Islet precursor cell (in vitro differentiated cells): ENCODE data around the gene SBSN.

Experiments
- DNase-seq: peaks from one replicate; pipeline ENCODE4 v3.0.0-alpha.2; 2018

The SBSN gene

DNA sequence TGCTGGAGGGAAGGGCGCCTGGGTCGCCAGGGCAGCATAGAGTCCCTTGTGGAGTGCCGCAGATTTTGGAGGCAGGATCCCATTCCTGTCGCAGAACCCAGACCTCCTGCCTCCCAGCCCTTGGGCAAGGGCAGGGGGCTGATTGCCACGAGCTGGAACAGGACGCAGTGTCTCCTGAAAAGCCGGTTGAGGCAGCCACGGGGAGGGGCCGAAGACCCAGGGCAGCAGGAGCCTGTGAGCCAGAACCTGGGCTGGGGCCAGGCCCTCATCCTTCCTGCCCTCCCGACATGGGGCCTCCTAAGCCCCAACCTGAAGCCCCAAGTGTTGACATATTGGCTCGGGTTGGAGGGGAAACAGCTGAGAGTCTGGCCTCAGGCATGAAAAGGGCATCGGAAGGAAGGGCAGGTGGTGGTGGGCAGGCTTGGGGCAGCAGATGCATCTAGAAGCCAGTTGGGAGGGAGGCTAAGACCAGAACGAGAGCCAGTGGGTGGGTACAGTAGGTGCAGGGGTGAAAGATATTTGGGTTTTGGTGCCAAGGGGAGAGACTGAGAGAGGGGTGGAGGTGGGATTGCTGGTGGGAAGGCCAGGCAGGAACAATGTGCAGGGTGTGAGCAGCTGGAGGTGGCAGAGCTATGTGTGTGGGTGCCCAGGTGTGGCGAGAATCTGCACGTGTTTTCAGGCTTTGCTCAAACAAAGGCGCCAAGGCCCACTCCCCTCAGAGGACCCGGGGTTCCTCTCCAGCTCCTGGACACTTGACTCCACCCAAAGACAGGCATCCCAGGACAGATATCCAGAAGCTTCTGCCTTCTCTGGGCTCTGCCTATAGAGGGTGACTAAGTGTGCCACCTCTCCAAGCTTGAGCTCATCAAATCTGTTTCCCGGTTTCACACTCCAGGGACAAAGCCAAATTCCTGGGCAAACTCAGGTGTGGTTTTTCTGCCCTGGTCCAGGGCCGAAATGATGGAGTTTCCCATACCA is 1.4 kb upstream of the SBSN start:
- DNase-seq = no peak

DNA sequence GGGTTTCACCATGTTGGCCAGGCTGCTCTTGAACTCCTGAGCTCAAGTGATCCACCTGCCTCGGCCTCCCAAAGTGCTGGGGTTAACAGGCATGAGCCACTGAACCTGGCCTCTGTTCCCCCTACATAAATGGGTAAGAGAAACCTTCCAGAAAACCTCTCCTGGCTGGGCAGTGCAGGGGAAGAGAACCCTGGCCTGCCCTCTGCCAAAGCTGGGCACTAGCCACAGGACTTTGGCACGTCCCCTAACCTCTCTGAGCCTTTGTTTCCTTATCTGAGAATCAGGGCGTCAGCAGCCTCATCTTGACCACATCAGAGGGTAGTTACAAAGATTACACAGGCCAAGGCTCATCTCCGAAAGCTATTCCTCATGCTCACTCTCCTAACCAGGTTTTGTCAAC is 2.2 kb downstream of the SBSN start:
- no peak for DNase-seq

DNA sequence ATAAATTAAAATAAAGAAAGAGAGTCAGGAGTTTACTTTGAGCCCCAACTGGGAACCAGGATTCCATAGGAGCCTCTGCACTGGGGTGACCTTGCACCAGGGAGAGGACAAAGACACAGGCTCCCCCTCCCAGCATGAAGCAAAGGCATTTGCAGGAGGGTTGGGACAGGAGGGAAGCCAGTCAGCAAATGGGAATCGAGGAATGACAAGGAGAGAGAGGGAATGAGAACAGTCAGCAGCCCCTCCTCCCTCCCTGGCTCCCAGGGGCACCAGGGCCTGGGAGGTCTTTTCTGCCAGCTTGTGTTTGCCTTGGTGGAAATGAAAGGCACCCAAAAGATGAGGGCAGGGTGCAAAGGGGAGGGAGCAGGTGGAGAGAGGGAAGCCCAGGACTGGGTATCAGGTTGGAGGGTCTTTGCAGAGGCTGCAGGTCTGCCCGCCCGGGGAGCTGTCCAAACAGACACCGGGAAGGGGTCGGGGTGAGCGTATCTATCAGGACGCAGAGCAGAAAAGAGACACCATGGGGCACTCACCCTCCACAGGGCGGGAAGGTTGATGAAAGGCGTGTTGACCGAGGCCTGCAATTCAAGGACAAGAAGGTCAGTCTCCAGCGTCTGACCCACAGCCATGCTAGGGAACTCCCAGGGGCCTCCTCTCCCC is 3.8 kb downstream of the SBSN start:
- DNase-seq = no peak

DNA sequence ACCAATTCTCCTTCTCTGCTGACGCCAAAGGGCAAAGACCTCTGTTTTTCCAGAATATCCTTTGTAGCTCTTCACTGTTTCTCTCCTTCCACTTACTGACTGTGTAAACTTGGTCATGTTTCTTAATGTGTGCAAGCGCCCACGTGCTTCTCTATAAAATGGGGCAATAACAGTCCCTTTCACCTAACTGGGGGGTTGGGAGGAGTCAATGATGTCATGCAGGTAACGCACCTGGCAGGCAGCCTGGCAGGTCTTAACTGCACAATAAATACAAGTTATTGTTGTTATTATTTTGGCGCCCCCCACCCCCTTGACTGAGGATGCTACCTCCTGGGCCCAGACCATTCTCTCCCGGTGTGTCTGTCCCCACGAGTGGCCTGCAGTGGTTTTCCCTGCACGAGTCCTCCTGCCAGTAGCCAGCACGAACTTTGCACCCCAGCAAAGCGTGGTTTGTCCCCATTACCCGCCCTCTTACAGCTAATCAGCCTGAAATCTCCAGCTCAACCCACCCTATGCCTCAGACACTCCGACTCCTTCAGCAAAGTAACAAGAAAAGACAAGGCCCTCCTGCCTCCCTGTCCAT is 5.3 kb downstream of the SBSN start:
- DNase-seq = no peak

DNA sequence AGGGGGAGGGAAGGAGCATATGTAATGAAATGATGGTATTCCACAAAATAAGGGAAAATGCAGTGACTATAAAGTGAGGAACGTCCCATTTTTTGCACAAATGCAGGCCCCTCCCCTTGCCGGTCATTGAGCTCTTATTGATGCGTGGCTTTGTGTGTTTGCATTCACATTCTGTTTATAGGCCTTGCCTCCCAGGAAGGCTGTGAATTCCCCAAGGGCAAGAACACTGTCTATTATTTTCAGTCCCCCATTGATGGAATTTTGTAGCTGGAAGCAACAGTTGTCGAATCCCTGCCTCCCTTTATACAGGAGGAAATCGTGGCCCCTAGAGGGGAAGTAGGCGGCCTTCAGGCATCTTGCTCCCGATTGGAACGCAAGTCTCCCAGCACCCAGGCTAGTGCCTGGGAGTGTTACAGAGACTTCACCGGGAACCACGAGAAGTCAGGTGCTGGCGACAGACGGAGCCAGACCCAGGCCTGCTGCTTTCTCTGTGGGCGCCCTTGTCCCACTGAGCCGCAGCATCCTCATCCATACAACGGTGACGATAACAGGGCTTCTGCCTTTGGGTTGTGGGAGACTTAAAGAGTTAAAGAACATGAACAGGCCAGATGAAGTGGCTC is 6.9 kb downstream of the SBSN start:
- DNase-seq = no peak

DNA sequence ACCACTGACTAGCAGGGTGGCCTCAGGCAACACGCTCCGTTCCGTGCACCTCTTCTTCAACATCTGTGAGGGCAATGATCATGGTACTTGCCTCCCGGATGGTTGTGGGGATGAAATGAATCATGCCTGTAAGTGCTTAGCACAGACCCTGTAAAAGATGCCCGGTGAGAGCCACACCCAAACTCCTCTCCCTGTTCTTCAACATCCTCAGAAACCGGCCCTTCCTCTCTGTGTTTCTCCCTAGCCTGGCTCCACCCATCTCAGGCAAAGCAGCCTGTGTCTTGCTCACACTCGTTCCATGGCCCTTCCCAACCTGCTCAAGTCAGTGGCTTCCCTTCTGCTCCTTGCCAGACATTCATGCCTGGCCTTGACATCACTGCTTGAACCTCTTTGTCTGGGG is 8.8 kb downstream of the SBSN start:
- peak; percentile 64 for DNase-seq

DNA sequence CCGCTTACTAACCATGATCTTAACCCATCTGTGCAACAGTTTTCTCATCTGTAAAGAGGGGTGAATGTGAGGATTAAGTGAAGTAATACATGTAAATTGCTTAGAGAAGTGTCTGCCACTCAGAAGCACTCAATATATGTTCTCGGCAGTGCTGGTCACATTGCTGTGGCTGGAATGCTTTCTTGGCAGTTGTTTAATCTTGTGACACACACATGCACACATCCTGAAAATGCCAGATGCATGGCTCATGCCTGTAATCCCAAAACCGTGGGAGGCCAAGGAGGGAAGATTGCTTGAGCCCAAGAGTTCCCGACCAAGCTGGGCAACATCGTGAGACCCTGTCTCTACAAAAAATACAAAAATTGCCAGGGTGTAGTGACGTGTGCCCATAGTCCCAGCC is 9.8 kb downstream of the SBSN start:
- DNase-seq = peak; percentile 76

DNA sequence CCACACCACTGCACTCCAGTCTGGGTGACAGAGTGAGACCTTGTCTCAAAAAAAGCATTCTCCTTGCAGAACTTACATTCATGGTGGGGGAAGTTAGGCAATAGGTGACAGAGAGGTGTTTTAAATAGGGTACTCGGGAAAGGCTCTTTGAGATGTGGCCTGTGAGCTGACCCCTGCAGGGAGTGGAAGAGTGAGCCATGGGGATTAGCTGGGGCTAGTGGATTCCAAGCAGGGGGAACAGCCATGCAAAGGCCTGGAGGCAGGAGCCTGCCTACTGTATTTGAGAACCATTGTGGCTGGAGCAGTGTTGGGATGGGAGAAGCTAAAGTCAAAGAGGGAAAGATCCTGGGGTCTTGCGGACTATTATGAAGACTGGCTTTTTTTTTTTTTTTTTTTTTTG is 10.8 kb downstream of the SBSN start:
- no peak for DNase-seq

DNA sequence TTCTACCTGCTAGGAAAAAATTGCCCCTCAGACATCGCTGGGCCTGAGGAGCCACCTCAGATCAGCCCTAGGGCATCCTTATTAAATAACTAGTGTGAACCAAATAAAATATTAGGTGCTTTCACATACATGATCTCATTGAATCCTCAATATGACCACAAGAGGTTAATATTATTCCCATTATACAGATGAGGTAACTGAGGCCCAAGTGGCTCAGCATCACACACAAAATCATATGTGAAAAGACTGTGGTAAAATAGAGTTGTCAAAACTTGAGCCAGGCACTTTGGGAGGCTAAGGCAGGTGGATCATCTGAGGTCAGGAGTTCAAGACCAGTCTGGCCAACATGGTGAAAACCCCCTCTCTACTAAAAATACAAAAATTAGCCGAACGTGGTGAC is 11.8 kb downstream of the SBSN start:
- no peak for DNase-seq

DNA sequence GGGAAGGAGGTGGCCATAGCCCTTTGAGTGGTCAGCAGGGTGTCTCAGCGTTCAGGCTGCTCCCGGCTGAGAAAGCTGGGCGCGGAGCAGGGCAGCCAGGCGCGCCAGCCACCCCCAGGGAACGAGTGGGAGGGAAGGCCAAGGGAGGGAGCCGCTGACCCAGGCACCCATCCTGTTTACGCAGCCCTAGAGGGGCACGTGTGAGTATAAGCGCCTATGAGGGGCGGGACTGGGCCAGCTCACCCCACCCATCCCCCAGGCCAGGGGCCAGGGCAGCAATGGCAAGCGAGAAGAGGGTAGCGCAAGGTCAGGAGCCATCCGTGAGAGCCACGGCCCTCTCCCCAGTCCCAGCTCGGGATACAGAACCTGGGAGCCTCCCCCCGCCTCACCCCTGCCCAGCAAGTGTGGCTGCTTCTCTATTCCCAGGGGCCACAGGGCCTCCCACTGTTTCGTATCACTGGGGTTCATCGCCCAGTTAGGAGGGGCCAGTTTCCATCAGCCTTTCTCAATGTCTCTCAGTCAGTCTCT is 13.8 kb downstream of the SBSN start:
- peak; percentile 61 for DNase-seq

DNA sequence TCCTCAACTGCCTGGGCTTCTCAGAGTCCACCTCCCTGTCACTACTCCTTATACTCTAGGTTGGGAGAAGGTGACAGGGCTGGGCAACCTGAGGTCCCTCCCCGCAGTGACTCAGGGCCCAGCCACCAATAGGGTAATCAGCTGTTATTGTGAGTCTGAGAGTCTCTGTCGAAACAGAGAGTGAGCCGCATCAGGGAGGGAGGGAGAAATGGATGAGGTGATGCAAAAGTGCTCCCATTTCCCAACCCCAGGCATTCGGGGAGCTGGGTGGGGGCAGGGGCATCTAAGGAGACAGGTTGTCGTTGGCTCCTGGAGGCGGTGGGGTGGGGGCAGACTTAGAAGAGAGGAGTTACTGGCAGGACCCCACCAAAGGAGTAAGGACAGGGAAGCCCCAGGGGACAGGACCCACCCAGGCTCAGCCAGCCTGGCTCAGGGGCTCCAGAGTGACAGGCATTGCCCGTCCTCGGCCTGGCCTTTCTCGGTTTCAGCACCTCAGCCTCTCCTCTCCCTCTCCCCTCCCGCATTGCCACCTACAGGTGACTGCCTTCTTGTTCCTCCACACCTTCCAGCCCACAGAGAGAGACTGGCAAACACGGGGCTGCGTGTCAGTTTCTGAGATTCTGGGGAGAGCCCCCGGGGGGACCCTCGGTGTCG is 14.4 kb downstream of the SBSN start, which contains the start of gene DMKN:
Gene DMKN, minus strand, starts transcription at position 22 of the 654 bp plus-strand sequence. CDS start 174 bp downstream, outside the sequence.
- peak; percentile 65 for DNase-seq

DNA sequence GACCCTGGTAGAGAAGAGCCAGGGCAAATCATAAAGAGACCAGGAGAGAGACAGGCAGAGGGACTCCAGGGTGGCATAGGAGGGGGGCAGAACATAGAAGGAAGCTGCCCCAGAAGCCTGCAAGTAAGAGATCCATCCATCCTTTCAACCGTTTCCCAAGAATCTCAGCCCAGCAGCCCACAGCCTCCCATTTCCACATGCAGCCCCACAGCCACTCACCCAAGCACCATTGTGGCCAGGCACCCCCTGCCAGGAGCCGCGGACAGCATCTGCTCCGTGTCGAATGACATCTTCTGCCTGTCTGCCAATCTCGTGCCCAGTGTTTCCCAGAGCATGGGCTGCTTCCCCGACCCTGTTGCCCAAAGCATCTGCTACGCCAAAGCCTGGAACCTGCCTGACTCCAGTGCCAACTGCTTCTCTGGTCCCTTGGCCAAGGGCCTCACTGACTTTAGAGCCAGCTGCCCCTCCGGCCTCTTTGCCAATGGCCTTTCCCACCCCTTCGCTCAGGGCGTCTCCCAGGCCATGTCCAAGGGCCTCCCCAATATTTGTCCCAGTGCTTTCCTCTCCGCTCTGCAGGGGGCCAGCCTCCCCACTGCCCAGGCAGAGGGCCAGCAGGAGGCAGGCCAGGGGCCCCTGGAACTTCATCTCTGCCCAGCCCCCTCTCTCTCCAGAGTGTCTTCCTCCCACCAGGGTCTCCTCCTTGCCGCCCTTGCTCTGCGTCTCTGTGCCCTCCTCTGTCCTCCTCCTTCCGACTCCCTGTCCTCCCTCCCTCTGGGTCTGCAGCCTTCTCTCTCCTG is 15.1 kb downstream of the SBSN start:
- DNase-seq = no peak

DNA sequence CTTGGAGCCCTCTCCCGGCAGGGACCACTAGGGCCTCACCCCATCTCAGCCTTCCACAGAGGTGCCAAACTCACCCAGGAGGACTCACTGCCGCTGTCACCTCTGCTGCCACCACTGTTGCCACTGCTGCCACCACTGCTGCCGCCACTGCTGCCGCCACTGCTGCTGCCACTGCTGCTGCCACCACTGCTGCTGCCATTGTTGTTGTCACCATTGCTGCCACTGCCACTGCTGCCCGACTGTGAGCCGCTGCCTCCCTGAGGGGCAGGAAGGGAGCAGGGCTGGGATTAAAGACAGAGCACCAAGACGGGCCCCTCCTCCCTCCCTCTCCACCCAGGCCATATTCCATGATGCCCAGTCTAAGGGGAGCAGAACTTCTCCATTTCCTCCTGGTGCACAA is 16.8 kb downstream of the SBSN start:
- no peak for DNase-seq

DNA sequence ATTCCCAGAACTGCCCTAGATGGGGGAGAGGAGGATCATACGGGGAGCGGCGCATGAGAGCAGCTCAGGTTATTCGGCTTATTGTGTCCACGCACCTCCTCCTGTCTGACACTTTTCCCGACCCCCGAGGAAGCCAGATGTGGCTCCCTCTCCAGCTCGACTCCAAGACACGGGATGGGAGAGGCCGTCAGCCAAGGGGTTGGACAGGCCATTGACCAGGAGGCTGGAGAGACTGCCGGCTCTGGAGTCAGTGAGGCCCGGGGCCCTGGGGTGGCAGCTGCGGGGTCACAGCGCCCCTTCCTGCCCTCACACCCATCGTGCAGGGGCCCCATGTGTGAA is 17.5 kb downstream of the SBSN start:
- no peak for DNase-seq

DNA sequence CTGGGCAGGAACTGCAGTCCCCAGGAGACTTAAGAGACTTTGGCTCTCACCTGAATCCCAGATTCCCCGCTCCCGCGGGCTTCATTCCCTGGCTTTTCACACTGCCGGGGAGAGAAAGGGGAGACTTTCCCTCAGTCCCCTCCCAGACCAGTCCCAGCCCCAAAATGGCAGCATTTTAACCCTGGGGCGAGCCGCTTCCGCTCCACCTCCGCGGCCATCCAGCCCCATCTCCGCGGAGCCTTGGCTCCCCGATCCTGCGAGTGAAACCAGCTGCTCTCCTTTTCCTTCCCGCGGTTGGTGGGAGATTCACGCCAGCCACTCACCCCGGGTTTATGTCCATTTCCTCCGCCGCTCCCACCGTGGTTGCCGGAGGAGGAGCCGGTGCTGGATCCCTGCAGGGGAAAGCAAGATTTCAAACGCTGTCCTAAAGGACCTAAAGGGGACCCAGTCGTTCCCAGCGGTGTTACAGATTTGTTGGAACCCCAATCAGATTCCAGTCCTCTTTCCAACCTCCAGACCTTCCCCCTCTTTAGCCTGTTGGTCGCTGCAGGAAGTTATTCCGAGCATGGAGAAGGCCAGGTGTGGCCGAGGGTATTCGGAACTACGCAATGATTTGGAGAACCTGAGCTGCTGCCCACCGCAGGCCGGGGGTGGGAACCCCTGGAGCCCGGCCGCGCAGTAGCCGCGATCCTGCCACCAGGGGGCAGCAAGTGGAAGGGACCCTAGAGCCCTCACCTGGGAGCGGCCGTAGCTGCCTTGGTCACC is 18.1 kb downstream of the SBSN start:
- DNase-seq = peak; percentile 95

DNA sequence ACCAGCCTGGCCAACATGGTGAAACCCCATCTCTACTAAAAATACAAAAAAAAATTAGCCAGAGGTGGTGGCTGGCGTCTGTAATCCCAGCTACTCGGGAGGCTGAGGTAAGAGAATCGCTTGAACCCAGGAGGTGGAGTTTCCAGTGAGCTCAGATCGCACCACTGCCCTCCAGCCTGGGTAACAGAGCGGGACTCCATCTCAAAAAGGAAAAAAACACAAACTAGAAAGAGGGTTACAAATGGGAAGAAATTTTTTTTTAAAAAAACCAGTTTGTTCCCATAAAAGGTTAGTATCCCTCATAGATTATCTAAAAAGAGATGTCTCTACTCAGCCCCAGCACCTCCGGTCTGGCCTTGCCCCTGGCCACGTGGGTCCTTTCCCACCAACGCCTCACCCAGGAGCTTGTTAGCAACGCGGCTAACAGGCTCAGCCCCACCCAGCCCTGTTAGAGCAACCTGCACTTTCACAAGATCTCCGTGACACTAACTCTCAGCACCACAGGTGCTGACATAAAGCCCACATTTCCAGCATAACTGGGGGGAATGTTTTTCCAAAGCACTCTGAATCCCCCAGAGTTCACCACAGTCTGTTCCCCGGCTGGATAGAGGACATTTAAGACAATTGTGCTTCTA is 19.0 kb downstream of the SBSN start:
- peak; percentile 80 for DNase-seq

DNA sequence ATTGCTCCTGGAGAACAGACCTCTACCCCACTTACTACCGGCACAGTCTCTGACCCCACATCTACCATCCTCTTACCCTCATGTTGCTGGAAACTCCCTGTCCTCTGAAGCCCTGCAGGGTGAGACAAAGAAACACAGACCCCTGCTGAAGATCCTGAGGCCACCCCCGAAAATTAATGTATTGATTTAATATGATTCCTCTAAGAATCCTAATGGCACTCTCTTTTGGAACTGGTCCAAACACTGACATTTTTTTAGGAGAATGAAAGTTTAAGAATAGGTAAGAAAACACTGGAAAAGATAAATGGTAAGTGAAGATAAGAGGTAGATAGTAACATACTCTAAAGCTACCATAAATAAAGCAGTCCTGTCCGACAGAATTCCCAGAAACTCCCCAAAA is 20.0 kb downstream of the SBSN start:
- no peak for DNase-seq

DNA sequence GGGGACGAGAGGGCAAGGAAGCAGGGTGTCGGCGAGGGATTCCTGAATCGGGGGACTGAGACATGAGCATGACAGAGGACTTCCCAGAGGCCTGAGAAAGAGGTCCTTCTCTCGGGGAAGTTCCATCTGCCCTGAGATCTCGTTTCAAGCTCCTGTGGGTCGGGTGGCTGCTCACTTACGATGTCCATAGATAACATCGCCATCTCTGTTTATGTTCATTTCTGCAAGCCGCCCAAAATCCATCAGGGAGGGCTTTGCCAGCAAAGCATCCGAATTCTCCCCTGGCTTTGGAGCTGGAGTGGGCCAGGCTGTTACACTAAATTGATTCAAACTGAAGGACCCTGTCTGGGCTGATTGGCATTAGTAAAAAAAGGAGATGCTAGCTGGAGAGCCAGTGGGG is 20.6 kb downstream of the SBSN start:
- no peak for DNase-seq

DNA sequence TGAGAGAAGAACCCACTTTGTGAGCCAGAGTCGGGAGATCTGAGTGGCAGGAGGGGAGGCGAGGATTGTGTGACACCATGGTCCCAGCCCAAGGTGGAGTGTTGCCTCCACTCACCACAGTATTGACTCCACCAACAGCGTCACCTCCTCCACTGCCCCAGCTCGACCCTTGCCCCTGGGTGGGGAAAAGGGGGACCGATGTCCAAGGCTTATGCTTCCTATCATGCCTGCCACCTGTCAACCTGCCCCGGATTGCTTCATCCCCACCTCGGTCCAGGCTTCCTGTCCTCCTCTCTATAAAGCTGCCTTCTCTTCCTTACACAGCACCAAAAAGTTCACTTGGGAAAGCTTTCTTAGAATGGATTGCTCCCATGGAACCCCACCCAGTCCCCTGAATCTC is 22.1 kb downstream of the SBSN start:
- DNase-seq = no peak

DNA sequence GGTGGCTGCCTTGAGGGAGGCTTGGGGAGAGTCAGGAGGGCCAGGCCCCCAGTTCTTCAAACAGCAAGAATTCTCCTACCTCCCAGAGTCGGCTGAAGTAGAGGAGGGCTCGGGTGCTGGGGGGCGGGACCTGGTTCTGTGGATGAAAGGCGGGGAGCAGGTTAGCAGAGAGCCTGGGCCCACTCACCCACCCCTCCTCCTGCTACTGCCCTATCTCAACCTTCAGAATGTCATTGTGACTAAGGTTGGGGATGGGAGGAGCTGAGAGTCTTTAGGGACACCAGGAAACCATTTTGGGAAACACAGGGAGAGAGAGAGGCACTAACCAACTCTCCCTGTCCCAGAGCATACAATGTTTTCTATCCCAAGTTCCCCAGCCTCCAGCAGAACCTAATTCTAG is 25.4 kb downstream of the SBSN start:
- no peak for DNase-seq

DNA sequence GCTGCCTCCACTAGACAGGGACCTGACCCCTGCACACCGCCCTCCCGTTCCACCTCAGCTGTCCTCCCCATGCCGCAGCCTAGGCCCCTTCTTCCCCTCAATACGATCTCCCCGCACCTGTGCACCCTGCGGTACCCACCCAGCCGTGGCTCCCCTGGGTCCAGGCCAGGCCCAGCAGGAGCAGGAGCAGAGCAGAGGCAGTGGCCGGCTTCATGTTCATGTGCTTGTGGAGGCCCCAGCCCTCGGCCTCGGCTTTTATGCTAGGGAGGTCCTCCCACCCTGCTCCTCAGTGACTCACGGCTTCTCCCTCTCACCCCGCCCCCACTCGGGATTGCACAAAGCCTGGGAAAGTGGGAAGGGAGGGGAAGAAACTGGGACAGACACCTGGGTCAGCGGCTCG is 26.4 kb downstream of the SBSN start:
- DNase-seq = peak; percentile 70
